GM12801 (cell line): ENCODE results near the gene ACYP1.

Source experiments
- CTCF ChIP-seq: IDR thresholded peaks from one replicate; pipeline ENCODE4 v1.5.1; 2011; ENCODE audit warnings: control low read depth; ENCODE audit not compliant: insufficient read length; ENCODE audit errors: extremely low read depth

The ACYP1 gene

GRCh38 chr14:75084513-75084912 is 20.7 kb upstream of the ACYP1 start:
- no peak for TF ChIP-seq CTCF

GRCh38 chr14:75083271-75083670 is 19.4 kb upstream of the ACYP1 start:
- no peak for TF ChIP-seq CTCF

GRCh38 chr14:75081660-75082229 is 17.9 kb upstream of the ACYP1 start:
- TF ChIP-seq CTCF, result no peak

DNA sequence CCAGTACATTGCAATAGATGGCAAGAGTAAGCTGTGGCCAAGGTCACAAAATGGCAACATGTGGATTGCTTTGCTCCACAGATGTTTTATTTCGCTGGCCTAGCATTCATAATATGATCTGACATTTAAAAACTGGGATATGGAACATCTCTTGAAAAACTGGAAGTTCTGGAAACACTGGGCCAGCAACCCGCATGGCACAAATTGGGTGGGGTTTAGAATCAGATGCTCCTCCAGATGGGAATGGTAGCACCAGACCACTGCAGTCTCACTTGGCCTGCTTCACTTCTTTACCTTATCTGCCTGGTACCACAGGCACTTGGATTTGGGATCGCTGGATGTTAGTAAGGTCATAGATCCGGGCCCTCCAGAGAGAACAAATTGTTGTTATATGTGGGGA is 15.7 kb upstream of the ACYP1 start:
- TF ChIP-seq CTCF, result no peak

GRCh38 chr14:75077794-75078193 is 14.0 kb upstream of the ACYP1 start:
- TF ChIP-seq CTCF, result no peak

GRCh38 chr14:75070383-75070782 is 6.6 kb upstream of the ACYP1 start:
- TF ChIP-seq CTCF, result no peak

DNA sequence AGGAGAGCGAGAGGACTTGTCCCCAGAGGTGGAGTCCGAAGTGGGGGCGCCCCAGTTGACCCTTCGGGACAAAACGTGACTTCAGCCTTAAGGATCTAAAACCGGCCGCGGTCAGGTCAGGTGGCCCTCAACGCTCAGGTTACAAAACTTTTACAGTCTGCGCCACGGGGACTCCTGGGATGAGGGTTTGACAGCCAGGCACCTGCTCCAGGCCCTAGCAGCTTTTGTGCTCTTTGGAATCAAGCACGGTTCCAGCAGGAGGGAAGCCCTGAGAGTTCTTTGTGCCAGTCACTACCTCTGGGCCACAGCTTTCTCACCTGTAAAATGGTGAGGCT is 6.0 kb upstream of the ACYP1 start:
- TF ChIP-seq CTCF, result no peak
